PC-9 (cell line): Measurements from ENCODE around the gene CNTN5.

Source experiments
- EZH2 ChIP-seq: fragments of 200-600 bp; sonication (generic); IDR thresholded peaks from 2 replicates; pipeline ENCODE4 v1.8.0; 2017; ENCODE audit warnings: antibody characterized with exemption, low read depth
- TF ChIP-seq, protein P1 (sequence below): fragments of 200-600 bp; sonication (generic); conservative IDR thresholded peaks from 2 replicates; pipeline ENCODE4 v1.6.1; 2017; ENCODE audit warnings: mixed run types, antibody characterized with exemption, mild to moderate bottlenecking, moderate library complexity

DNA sequence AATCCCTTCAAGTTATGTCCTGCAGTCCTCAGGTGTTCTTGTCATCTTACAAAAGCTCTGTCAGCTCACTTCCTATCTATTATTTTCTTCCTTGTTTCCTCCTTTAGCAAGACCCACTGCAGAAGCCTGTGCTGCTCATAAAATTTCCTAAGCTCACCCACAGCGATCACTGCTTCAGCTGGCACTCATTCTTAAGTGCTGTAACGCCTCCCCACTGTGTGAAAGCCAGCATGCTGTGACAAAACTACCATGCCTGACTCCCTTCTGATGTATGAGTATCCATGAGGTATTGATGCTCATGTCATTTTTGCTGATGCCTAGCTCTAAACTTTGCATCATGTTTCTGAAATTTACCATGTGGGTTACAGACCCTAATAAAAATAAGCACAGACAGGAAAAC, 41.5 kb upstream of the CNTN5 start:
- TF ChIP-seq, protein P1, sequence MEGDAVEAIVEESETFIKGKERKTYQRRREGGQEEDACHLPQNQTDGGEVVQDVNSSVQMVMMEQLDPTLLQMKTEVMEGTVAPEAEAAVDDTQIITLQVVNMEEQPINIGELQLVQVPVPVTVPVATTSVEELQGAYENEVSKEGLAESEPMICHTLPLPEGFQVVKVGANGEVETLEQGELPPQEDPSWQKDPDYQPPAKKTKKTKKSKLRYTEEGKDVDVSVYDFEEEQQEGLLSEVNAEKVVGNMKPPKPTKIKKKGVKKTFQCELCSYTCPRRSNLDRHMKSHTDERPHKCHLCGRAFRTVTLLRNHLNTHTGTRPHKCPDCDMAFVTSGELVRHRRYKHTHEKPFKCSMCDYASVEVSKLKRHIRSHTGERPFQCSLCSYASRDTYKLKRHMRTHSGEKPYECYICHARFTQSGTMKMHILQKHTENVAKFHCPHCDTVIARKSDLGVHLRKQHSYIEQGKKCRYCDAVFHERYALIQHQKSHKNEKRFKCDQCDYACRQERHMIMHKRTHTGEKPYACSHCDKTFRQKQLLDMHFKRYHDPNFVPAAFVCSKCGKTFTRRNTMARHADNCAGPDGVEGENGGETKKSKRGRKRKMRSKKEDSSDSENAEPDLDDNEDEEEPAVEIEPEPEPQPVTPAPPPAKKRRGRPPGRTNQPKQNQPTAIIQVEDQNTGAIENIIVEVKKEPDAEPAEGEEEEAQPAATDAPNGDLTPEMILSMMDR, result no peak
- no peak for TF ChIP-seq EZH2
